BE2C (cell line): ENCODE measurements around the gene PPP1R37.

Source experiments
- DNase-seq: peaks from one replicate; pipeline ENCODE4 v3.0.0-alpha.2; 2020
- H3K27me3 ChIP-seq: fragments of 250-450 bp; sonication (Bioruptor Pico); 2 replicates; pipeline ENCODE4 v1.5.1; 2020; ENCODE audit warnings: mild to moderate bottlenecking
- H3K36me3 ChIP-seq: fragments of 250-450 bp; sonication (Bioruptor Pico); 2 replicates; pipeline ENCODE4 v1.5.1; 2020; ENCODE audit warnings: mild to moderate bottlenecking
- H3K4me1 ChIP-seq: fragments of 250-450 bp; sonication (Bioruptor Pico); 2 replicates; pipeline ENCODE4 v1.5.1; 2020
- H3K4me3 ChIP-seq: 2 replicates; pipeline ENCODE4 v1.5.1; 2011; ENCODE audit warnings: low read depth, low read length
- H3K9me3 ChIP-seq: fragments of 250-450 bp; sonication (Bioruptor Pico); 2 replicates; pipeline ENCODE4 v1.5.1; 2020
- CTCF ChIP-seq: IDR thresholded peaks from 2 replicates; pipeline ENCODE4 v1.5.1; 2012; ENCODE audit warnings: mild to moderate bottlenecking, low read depth, low read length

Gene PPP1R37

GRCh38 chr19:45186509-45187334 is 93.7 kb downstream of the PPP1R37 start:
- TF ChIP-seq CTCF: no peak
- Histone ChIP-seq H3K4me3 (no peak overlapping the region), H3K36me3 (no peaks in the 10 kb centered on the region), H3K9me3 (no peaks in the 10 kb centered on the region), H3K4me1 (no peaks in the 10 kb centered on the region), H3K27me3 (no peaks in the 10 kb centered on the region)
- DNase-seq: no peak

- H3K36me3 ChIP-seq: no peaks in the 10 kb centered on the region
- DNase-seq: no peak
- no peaks in the 10 kb centered on the region for H3K27me3 ChIP-seq
- H3K9me3 ChIP-seq: no peaks in the 10 kb centered on the region
- peak; percentile 70 for TF ChIP-seq CTCF
- H3K4me1 ChIP-seq: no peaks in the 10 kb centered on the region
- no peak overlapping the region for H3K4me3 ChIP-seq
Measured at GRCh38 chr19:45187421-45188100, 94.6 kb downstream of the PPP1R37 start.

- H3K4me1 ChIP-seq: no peaks in the 10 kb centered on the region
- no peaks in the 10 kb centered on the region for H3K36me3 ChIP-seq
- no peak for DNase-seq
- H3K4me3 ChIP-seq: no peak overlapping the region
- H3K9me3 ChIP-seq: no peaks in the 10 kb centered on the region
- no peaks in the 10 kb centered on the region for H3K27me3 ChIP-seq
- no peak for TF ChIP-seq CTCF
Measured at GRCh38 chr19:45189971-45190370, 97.0 kb downstream of the PPP1R37 start.

- no peak for TF ChIP-seq CTCF
- Histone ChIP-seq H3K9me3 (no peaks in the 10 kb centered on the region), H3K4me1 (no peaks in the 10 kb centered on the region), H3K4me3 (no peak overlapping the region), H3K36me3 (no peaks in the 10 kb centered on the region), H3K27me3 (peaks cover 2% of the 10 kb centered on the region; the same call in 1 of the 2 replicates)
- no peak for DNase-seq
Measured at GRCh38 chr19:45191375-45191774, 98.4 kb downstream of the PPP1R37 start.

- Histone ChIP-seq H3K4me1 (no peaks in the 10 kb centered on the region), H3K9me3 (no peaks in the 10 kb centered on the region), H3K36me3 (no peaks in the 10 kb centered on the region), H3K4me3 (no peak overlapping the region), H3K27me3 (peaks cover 28% of the 10 kb centered on the region)
- TF ChIP-seq CTCF: no peak
- no peak for DNase-seq
Measured at GRCh38 chr19:45195764-45196163, 102.8 kb downstream of the PPP1R37 start.
